Prostate gland (tissue), 2 donors: ENCODE data around the gene UBALD1. TPM values are rescaled to one million over a fixed set of nuclear protein-coding genes. Genes with fewer than 3 reads are reported as not detected.

ENCODE experiments used
- DNase-seq: peaks from one replicate; pipeline ENCODE4 v3.0.0-alpha.2; 2019; ENCODE audit warnings: low spot score
- H3K27ac ChIP-seq, 2 donors: fragments of 200-600 bp; sonication (generic); 2 replicates each; pipeline ENCODE4 v1.5.1; 2017 to 2019
- H3K27me3 ChIP-seq: fragments of 200-600 bp; sonication (generic); replicated peaks from 2 replicates; pipeline ENCODE4 v1.5.1; 2019; ENCODE audit not compliant: insufficient read depth
- H3K36me3 ChIP-seq, 2 donors: fragments of 200-600 bp; sonication (generic); 1 replicate in 1 of 2; 2 replicates in 1 of 2; pipeline versions ENCODE4 v1.5.1 to v1.8.1; 2017 to 2019
- H3K4me1 ChIP-seq: fragments of 200-600 bp; sonication (generic); replicated peaks from 2 replicates; pipeline ENCODE4 v1.5.1; 2019
- H3K4me3 ChIP-seq, 2 donors: fragments of 200-600 bp; sonication (generic); 2 replicates each; pipeline ENCODE4 v1.5.1; 2017 to 2019
- H3K9me3 ChIP-seq: fragments of 200-600 bp; sonication (generic); 2 replicates; pipeline ENCODE4 v1.5.1; 2017
- CTCF ChIP-seq, 4 experiments: fragments of 200-600 bp in 2 of 4; fragments of 450-650 bp in 2 of 4; sonication (generic) in 2 of 4; IDR thresholded peaks; 1 replicate in 3 of 4; 2 replicates in 1 of 4; pipeline ENCODE4 v1.5.1; 2016 to 2019; ENCODE audit warnings: antibody characterized with exemption in 4 of 4, mild to moderate bottlenecking in 2 of 4, moderate library complexity in 2 of 4
- POLR2A ChIP-seq: fragments of 450-650 bp; IDR thresholded peaks from one replicate; pipeline ENCODE4 v1.6.1; 2016; ENCODE audit warnings: antibody characterized with exemption, mild to moderate bottlenecking
- POLR2AphosphoS5 ChIP-seq: sonication (generic); formaldehyde crosslinking; IDR thresholded peaks from one replicate; pipeline ENCODE4 v1.6.1; 2017; ENCODE audit warnings: antibody characterized with exemption
- WGBS: methylation state at CpG from one replicate; pipeline ENCODE4 v1.1.5; 2018; 5-methylcytosine and 5-hydroxymethylcytosine counted together
- intact Hi-C: fragments of 100-400 bp; cut with DNase I; formaldehyde crosslinking; loops from one replicate; pipeline ENCODE4 v1.14.2; 2022
- total RNA-seq, 2 donors: library from RNA; depleted of rRNA; stranded (reverse); fragments of >200 nt; gene quantifications; one replicate each; pipeline ENCODE4 v1.1.0, GENCODE V29; 2016

The UBALD1 gene
- total RNA-seq, 2 donors from 2014 or later: 14.5 to 22.1 TPM

GRCh38 chr16:4572715-4573114 lies 42.0 kb downstream of the UBALD1 start:
- Histone ChIP-seq H3K27me3 (no peaks in the 10 kb centered on the region), H3K4me1 (no peaks in the 10 kb centered on the region), H3K9me3 (no peaks in the 10 kb centered on the region), H3K27ac (no peak overlapping the region), H3K4me3 (no peak overlapping the region), H3K36me3 (no peaks in the 10 kb centered on the region)
- intact Hi-C loops: no loop called here
- TF ChIP-seq POLR2AphosphoS5: no peak
- no peak for TF ChIP-seq CTCF (IDR thresholded peaks at IDR 0.05)
- TF ChIP-seq POLR2A: no peak
- DNase-seq: no peak
- WGBS: 46% methylated on average over 4 of the region's 4 CpGs

GRCh38 chr16:4570688-4571321 lies 43.9 kb downstream of the UBALD1 start:
- WGBS: 86% methylated on average over 15 of the region's 15 CpGs

GRCh38 chr16:4570086-4570485 lies 44.6 kb downstream of the UBALD1 start:
- TF ChIP-seq POLR2A (no peak), POLR2AphosphoS5 (no peak), CTCF (IDR thresholded peaks at IDR 0.05) (no peak)
- intact Hi-C loops: no loop called here
- Histone ChIP-seq H3K4me1 (no peaks in the 10 kb centered on the region), H3K9me3 (no peaks in the 10 kb centered on the region), H3K27me3 (no peaks in the 10 kb centered on the region), H3K4me3 (no peak overlapping the region), H3K27ac (no peak overlapping the region), H3K36me3 (no peaks in the 10 kb centered on the region)
- WGBS: 82% methylated on average over 6 of the region's 6 CpGs
- DNase-seq: no peak

More at GRCh38 chr16:4570688-4571321, 43.9 kb downstream of the UBALD1 start:
- no peaks in the 10 kb centered on the region for H3K9me3 ChIP-seq
- H3K27me3 ChIP-seq: no peaks in the 10 kb centered on the region
- no peaks in the 10 kb centered on the region for H3K36me3 ChIP-seq
- no peak overlapping the region for H3K4me3 ChIP-seq
- TF ChIP-seq CTCF (IDR thresholded peaks at IDR 0.05) (no peak), POLR2A (no peak), POLR2AphosphoS5 (no peak)
- no peaks in the 10 kb centered on the region for H3K4me1 ChIP-seq
- DNase-seq: no peak
- H3K27ac ChIP-seq: no peak overlapping the region
- intact Hi-C loops: no loop called here

GRCh38 chr16:4566144-4566543 lies 48.5 kb downstream of the UBALD1 start:
- DNase-seq: no peak

More at GRCh38 chr16:4566144-4566543, 48.5 kb downstream of the UBALD1 start:
- no peaks in the 10 kb centered on the region for H3K27me3 ChIP-seq
- 81% methylated on average over 3 of the region's 3 CpGs for WGBS
- H3K4me1 ChIP-seq: no peaks in the 10 kb centered on the region
- TF ChIP-seq CTCF (IDR thresholded peaks at IDR 0.05): no peak
- no peak for TF ChIP-seq POLR2AphosphoS5
- no peak for TF ChIP-seq POLR2A
- H3K4me3 ChIP-seq: no peak overlapping the region
- intact Hi-C loops: no loop called here
- no peaks in the 10 kb centered on the region for H3K9me3 ChIP-seq
- H3K27ac ChIP-seq: no peak overlapping the region
- no peaks in the 10 kb centered on the region for H3K36me3 ChIP-seq
